ENCODE data around the gene TMEM150A.
"Not testable (repeated sequence)": the region's sequence is repeated elsewhere in the genome, so short reads cannot be mapped to it uniquely, and the experiment has no call there.

The TMEM150A gene

GRCh38 chr2:85595301-85596025 is 7.0 kb downstream of the TMEM150A start, which contains the start of gene RNF181:
Gene RNF181, plus strand, starts transcription at chr2:85595745. Its CDS starts 19 bp downstream, at chr2:85595764.
- Histone ChIP-seq H3K36me3 (replicated peaks; ENCODE audit: low read depth, low read length) (peaks cover 9% of the 10 kb centered on the region), H3K4me3 (ENCODE audit: low read length) (peak within 1 kb of the TSS; percentile 99), H2AFZ (ENCODE audit: low read depth, low read length) (peak within 1 kb of the TSS; percentile 69), H3K27me3 (ENCODE audit: low read depth, low read length) (no peaks in the 10 kb centered on the region), H3K79me2 (ENCODE audit: low read length) (peaks cover 26% of the 10 kb centered on the region), H3K9ac (ENCODE audit: low read length) (peak within 1 kb of the TSS; percentile 98), H3K4me1 (ENCODE audit: low read length) (peaks cover 13% of the 10 kb centered on the region), H3K4me2 (ENCODE audit: low read length) (peak within 1 kb of the TSS; percentile 98), H4K20me1 (ENCODE audit: insufficient read depth, low read length) (no peaks in the 10 kb centered on the region), H3K9me3 (ENCODE audit: insufficient read depth, low read length) (no peaks in the 10 kb centered on the region), H3K27ac (ENCODE audit: low read length) (peak within 1 kb of the TSS; percentile 36)
- no peak for TF ChIP-seq EZH2phosphoT487 (IDR thresholded peaks at IDR 0.05; ENCODE audit: low read depth)
- no peak for TF ChIP-seq CTCF (IDR thresholded peaks at IDR 0.05; ENCODE audit: low read depth, low read length)

GRCh38 chr2:85594715-85595300 is 7.7 kb downstream of the TMEM150A start:
- no peak for TF ChIP-seq CTCF (IDR thresholded peaks at IDR 0.05; ENCODE audit: low read depth, low read length)
- no peak for TF ChIP-seq EZH2phosphoT487 (IDR thresholded peaks at IDR 0.05; ENCODE audit: low read depth)
- H3K4me2 ChIP-seq (ENCODE audit: low read length): peak overlapping the region; percentile 91
- H3K27me3 ChIP-seq (ENCODE audit: low read depth, low read length): no peaks in the 10 kb centered on the region
- peaks cover 26% of the 10 kb centered on the region for H3K79me2 ChIP-seq (ENCODE audit: low read length)
- peak overlapping the region; percentile 65 for H2AFZ ChIP-seq (ENCODE audit: low read depth, low read length)
- peaks cover 13% of the 10 kb centered on the region for H3K4me1 ChIP-seq (ENCODE audit: low read length)
- H3K36me3 ChIP-seq (replicated peaks; ENCODE audit: low read depth, low read length): peaks cover 9% of the 10 kb centered on the region
- no peaks in the 10 kb centered on the region for H3K9me3 ChIP-seq (ENCODE audit: insufficient read depth, low read length)
- peak overlapping the region; percentile 99 for H3K4me3 ChIP-seq (ENCODE audit: low read length)
- H3K9ac ChIP-seq (ENCODE audit: low read length): peak overlapping the region; percentile 89
- H4K20me1 ChIP-seq (ENCODE audit: insufficient read depth, low read length): no peaks in the 10 kb centered on the region
- H3K27ac ChIP-seq (ENCODE audit: low read length): peak overlapping the region; percentile 26

GRCh38 chr2:85593023-85593422 is 9.5 kb downstream of the TMEM150A start:
- Histone ChIP-seq H3K4me3 (ENCODE audit: low read length) (no peak overlapping the region), H3K4me2 (ENCODE audit: low read length) (no peak overlapping the region), H3K79me2 (ENCODE audit: low read length) (peaks cover 26% of the 10 kb centered on the region), H3K4me1 (ENCODE audit: low read length) (peaks cover 13% of the 10 kb centered on the region), H3K9ac (ENCODE audit: low read length) (no peak overlapping the region), H2AFZ (ENCODE audit: low read depth, low read length) (no peak overlapping the region), H3K27me3 (ENCODE audit: low read depth, low read length) (no peaks in the 10 kb centered on the region), H3K27ac (ENCODE audit: low read length) (no peak overlapping the region), H3K36me3 (replicated peaks; ENCODE audit: low read depth, low read length) (peaks cover 9% of the 10 kb centered on the region), H3K9me3 (ENCODE audit: insufficient read depth, low read length) (no peaks in the 10 kb centered on the region), H4K20me1 (ENCODE audit: insufficient read depth, low read length) (no peaks in the 10 kb centered on the region)
- TF ChIP-seq CTCF (IDR thresholded peaks at IDR 0.05; ENCODE audit: low read depth, low read length) (no peak), EZH2phosphoT487 (IDR thresholded peaks at IDR 0.05; ENCODE audit: low read depth) (no peak)

GRCh38 chr2:85592299-85592698 is 10.2 kb downstream of the TMEM150A start:
- peaks cover 13% of the 10 kb centered on the region for H3K4me1 ChIP-seq (ENCODE audit: low read length)
- not testable (repeated sequence) for H2AFZ ChIP-seq (ENCODE audit: low read depth, low read length); H3K9me3 ChIP-seq (ENCODE audit: insufficient read depth, low read length); H3K27me3 ChIP-seq (ENCODE audit: low read depth, low read length); H3K4me2 ChIP-seq (ENCODE audit: low read length); H3K27ac ChIP-seq (ENCODE audit: low read length); H3K4me3 ChIP-seq (ENCODE audit: low read length); H3K36me3 ChIP-seq (replicated peaks; ENCODE audit: low read depth, low read length); H4K20me1 ChIP-seq (ENCODE audit: insufficient read depth, low read length); H3K9ac ChIP-seq (ENCODE audit: low read length)
- peaks cover 26% of the 10 kb centered on the region for H3K79me2 ChIP-seq (ENCODE audit: low read length)
